Hypothalamus (tissue), 51 donors: ENCODE results near the gene IFIH1.

Experiments used
- DNase-seq, 51 donors: peaks; one replicate each; lab custom pipeline; 2025; lab: John Stamatoyannopoulos, UW

The IFIH1 gene

GRCh38 chr2:162318328-162319180, at the start of gene IFIH1:
Gene IFIH1, minus strand, starts transcription at chr2:162318684. Its CDS starts 377 bp downstream, at chr2:162318307.
- DNase-seq, result peak in 45 of 51 donors; percentile 11 to 78 (median 46)

GRCh38 chr2:162365392-162365791, 46.9 kb upstream of the IFIH1 start:
- DNase-seq, result no peak

GRCh38 chr2:162344617-162344950, 26.1 kb upstream of the IFIH1 start:
- no peak for DNase-seq

- DNase-seq, result peak; percentile 83 to 100 (median 97)
Measured at GRCh38 chr2:162343824-162344616, 25.5 kb upstream of the IFIH1 start, which contains the start of gene GCA. Gene GCA, plus strand, starts transcription at chr2:162344132. Its CDS starts 117 bp downstream, at chr2:162344249.

GRCh38 chr2:162343492-162343823, 25.0 kb upstream of the IFIH1 start:
- peak in 1 of 51 donors; percentile 21 for DNase-seq

GRCh38 chr2:162342841-162343240, 24.4 kb upstream of the IFIH1 start:
- DNase-seq, result no peak

GRCh38 chr2:162342321-162342720, 23.8 kb upstream of the IFIH1 start:
- no peak for DNase-seq

- no peak for DNase-seq
Measured at GRCh38 chr2:162340822-162341221, 22.3 kb upstream of the IFIH1 start.

- DNase-seq, result no peak
Measured at GRCh38 chr2:162337868-162338267, 19.4 kb upstream of the IFIH1 start.

- peak in 11 of 51 donors; percentile 1 to 32 (median 13) for DNase-seq
Measured at GRCh38 chr2:162333968-162334367, 15.5 kb upstream of the IFIH1 start.

- no peak for DNase-seq
Measured at GRCh38 chr2:162330881-162331280, 12.4 kb upstream of the IFIH1 start.

- no peak for DNase-seq
Measured at GRCh38 chr2:162328424-162329157, 10.1 kb upstream of the IFIH1 start.

GRCh38 chr2:162327806-162328205, 9.3 kb upstream of the IFIH1 start:
- no peak for DNase-seq

- DNase-seq, result no peak
Measured at GRCh38 chr2:162327134-162327769, 8.8 kb upstream of the IFIH1 start.

GRCh38 chr2:162324953-162325352, 6.5 kb upstream of the IFIH1 start:
- no peak for DNase-seq

GRCh38 chr2:162320864-162321517, 2.5 kb upstream of the IFIH1 start:
- DNase-seq, result no peak

- peak in 5 of 51 donors; percentile 17 to 32 (median 21) for DNase-seq
Measured at GRCh38 chr2:162317861-162318327, 590 bp downstream of the IFIH1 start.

GRCh38 chr2:162317058-162317742, 1.3 kb downstream of the IFIH1 start:
- DNase-seq, result no peak

- no peak for DNase-seq
Measured at GRCh38 chr2:162316590-162316989, 1.9 kb downstream of the IFIH1 start.
